NCI-H2196 treated with DMSO at 0.1 percent for 48 hours (cell line): ENCODE results near the gene TSPEAR.
"Not testable (repeated sequence)": the region's sequence is repeated elsewhere in the genome, so short reads cannot be mapped to it uniquely, and the experiment has no call there.

Source experiments
- DNase-seq: peaks from one replicate; lab custom pipeline; 2025; ENCODE audit not compliant: unreplicated experiment; lab: John Stamatoyannopoulos, UW

TSPEAR gene

DNA sequence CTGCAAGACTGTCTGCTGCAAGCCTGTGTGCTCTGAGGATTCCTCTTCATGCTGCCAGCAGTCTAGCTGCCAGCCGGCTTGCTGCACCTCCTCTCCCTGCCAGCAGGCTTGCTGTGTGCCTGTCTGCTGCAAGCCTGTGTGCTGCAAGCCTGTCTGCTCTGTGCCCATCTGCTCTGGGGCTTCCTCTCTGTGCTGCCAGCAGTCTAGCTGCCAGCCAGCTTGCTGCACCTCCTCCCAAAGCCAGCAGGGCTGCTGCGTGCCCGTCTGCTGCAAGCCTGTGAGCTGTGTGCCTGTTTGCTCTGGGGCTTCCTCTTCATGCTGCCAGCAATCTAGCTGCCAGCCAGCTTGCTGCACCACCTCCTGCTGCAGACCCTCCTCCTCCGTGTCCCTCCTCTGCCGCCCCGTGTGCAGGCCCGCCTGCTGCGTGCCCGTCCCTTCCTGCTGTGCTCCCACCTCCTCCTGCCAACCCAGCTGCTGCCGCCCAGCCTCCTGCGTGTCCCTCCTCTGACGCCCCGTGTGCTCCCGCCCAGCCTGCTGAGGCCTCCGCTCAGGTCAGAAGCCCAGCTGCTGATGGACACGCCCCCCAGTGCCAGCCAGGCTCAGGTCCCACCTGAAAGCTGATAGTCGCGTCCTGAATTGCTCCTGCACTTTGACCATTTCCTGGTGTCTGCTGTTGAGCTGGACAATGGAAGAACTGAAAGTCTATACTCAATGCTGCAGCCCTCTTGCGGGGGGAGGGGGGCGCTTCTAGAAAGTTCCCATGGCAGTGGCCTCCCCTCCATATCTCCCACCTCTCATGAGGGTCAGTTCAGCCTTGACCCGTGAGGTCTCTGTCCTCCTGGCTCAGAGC, 136.7 kb downstream of the TSPEAR start:
- DNase-seq: no peak

DNA sequence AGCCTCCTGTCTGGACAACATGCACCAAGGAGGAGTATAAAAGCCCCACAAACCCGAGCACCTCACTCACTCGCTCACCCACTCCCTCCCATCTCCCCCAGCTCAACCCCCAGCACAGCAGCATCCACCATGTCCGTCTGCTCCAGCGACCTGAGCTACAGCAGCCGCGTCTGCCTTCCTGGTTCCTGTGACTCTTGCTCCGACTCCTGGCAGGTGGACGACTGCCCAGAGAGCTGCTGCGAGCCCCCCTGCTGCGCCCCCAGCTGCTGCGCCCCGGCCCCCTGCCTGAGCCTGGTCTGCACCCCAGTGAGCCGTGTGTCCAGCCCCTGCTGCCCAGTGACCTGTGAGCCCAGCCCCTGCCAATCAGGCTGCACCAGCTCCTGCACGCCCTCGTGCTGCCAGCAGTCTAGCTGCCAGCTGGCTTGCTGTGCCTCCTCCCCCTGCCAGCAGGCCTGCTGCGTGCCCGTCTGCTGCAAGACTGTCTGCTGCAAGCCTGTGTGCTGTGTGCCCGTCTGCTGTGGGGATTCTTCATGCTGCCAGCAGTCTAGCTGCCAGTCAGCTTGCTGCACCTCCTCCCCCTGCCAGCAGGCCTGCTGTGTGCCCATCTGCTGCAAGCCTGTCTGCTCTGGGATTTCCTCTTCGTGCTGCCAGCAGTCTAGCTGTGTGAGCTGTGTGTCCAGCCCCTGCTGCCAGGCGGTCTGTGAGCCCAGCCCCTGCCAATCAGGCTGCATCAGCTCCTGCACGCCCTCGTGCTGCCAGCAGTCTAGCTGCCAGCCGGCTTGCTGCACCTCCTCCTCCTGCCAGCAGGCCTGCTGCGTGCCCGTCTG, 137.5 kb downstream of the TSPEAR start, which contains the start of gene KRTAP10-4:
Gene KRTAP10-4 (plus strand): TSS at position 100 of the 827 bp plus-strand sequence. CDS start 30 bp downstream, at position 130.
- not testable (repeated sequence) for DNase-seq

DNA sequence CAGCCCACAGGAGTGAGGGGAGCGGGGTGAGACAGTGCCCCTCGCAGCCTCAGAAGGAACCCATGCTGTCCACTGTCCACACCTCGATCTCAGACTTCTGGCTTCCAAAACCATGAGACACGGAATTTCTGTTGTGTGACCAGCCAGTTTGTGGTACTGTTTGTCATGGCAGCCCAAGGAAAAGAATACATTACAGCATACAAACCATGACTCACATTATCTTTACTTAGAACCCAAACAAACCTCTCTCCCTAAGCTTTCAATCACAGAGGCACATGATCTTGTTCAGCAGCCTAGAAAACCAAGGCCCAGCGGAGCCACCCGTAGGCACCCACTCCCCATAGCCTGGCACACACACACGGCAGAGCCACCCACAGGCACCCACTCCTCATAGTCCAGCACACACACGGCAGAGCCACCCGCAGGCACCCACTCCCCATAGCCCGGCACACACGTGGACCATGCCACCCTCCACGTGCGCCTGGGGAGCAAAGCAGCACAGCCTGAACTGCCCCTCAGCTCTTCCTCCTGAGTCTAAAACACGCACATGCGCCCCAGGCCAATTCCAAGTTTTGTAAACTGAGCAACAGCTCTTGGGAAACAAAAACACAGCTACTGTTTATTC, 138.3 kb downstream of the TSPEAR start:
- no peak for DNase-seq

DNA sequence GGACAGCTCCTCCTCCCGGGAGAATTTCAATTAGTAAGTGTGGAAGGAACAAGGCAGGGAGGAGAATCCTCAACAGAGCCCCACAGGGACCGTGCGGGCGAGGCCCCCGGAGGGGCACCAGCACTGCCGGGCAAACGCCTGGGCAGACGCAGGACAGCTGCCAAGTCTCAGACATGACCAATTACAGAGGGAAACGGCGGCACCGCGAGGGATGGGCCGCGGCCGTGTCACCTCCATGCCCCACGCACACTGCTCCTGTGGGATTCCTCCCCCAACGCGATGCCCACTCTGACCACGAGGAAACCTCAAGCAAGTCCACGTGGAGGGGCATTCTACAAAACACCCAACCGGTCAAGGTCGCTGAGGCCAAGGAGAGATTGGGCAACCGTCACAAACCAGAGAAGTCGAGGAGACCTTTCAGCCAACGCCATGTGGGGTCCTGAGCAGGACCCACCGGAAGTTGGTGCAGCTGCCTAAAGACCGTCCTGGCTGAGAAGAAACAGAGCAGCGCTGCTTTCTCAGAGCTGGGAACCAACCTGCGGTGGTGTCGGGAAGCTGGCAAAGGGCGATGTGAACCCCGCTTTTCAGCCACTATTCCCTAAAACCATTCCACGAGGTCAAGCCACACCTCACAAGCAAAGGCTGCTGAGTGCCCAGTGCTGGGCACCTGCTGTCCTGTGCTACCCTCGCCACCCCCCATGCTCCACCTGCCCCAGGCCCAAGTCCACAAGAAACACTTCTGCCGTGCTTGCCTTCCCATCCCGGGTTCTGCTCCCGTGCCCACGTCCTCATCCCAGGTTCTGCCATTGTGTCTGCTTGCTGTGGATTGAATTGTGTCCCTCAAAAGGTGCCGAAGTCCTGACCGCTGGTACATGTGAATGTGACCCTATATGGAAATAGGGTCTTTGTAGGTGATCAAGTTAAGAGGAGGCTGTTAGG, 139.3 kb downstream of the TSPEAR start:
- no peak for DNase-seq

DNA sequence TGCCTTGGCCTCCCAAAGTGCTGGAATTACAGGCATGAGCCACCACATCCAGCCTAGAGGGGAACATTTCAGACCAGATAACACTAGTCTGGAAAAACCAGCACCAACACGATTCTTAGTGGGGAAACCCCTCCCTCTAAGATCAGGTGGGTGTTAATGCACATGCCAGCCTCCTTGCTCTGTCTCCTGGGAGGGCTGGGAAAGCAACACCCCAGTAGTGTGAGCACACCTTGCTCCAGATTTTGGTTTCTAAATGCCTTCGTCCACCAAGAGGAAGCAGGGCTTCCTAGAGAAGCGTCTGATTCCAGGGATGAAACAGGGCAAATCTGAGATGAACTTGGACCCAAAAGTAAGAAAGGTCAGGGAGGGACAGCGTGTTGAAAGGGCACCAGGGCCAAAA, 140.1 kb downstream of the TSPEAR start:
- no peak for DNase-seq

DNA sequence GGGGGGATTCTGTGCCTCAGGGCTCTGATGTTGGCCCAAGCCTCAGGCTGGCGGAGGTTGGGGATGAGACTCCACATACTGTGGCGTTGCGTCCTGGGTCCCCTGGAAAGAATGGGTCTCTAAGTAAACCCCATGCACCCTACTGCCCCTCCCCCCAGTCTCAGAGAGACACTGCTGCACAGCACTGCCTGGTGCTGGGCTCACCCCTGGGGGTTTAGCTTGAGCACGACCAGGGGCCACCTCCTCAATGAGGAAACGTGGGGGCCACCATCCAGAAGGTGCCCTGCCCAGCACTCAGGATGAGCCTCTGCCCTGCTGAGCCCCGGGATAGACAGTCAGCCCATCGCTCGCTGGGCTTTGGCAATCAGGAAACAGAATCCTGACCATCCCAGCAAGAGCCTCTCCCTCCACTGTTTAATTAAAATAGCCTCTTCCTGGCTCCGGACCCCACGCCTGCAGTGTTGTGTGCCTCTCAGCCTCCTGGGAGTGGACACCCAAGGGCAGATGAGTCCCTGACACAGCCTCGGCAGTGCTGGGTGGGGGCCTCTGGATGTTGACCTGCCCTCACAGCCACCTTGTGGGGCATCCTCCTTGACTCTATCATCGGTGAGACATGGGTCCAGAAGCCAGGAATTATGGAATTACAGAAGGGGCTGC, 141.4 kb downstream of the TSPEAR start:
- DNase-seq: no peak

DNA sequence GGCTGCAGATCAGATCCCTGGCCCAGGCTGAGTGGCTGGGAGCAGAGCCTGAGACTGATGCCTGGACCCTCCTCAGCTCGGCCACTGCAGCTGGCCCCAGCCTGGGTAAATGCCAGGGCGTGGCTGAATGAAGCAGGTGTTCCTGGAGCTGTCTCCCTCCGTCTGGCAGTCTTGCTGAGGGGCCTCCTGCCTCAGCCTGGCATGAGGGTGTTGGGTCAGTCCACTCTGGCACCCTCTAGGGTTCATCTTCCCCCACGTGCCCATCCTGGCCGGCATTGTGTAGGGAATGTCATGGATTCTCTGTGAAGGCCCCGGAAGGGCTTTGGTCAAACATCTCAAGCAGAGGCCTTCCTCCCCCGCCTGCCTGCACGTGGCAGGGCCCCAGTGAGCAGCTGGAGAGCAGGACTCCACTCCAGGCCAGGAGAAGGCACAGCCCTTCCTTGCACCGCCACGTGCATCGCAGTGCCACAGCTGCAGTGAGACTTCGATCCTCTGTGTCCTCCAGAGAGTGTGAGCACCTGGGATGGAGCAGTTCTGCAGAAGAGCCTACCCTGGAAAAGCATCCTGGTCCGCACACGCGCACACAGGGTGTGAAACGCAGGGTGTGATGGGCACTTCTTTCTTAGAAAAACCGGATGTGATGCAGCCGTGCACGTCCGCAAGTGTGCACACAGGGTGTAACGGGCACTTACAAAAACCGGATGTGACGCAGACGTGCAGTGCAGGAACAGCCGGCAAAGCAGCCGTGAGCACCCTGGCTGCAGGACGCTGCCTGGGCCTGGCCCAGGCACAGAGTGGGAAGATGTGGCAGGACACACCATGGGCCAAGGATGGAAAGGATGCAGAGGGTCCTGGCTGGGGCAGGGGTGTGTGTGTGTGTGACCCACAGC, 142.5 kb downstream of the TSPEAR start:
- no peak for DNase-seq

DNA sequence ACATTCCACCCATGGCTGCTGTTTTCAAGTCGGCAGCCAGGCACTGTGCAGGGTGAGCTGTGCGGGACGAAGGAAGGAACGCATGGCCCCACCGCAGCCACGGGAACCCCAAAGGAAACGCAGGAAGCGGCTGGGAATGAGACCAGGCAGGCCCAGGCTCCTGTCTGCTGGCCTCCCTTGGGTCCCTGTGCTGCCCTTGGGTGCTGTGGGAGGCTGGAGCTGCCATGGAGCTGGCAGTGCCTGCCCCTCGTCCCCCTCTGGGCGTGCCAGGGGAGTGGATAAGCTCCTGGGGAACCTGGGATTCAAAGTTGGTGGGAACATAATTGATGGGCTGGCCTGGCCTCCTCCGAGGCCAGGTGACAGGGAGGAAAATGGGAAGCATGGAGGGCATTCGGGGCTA, 143.1 kb downstream of the TSPEAR start:
- no peak for DNase-seq

DNA sequence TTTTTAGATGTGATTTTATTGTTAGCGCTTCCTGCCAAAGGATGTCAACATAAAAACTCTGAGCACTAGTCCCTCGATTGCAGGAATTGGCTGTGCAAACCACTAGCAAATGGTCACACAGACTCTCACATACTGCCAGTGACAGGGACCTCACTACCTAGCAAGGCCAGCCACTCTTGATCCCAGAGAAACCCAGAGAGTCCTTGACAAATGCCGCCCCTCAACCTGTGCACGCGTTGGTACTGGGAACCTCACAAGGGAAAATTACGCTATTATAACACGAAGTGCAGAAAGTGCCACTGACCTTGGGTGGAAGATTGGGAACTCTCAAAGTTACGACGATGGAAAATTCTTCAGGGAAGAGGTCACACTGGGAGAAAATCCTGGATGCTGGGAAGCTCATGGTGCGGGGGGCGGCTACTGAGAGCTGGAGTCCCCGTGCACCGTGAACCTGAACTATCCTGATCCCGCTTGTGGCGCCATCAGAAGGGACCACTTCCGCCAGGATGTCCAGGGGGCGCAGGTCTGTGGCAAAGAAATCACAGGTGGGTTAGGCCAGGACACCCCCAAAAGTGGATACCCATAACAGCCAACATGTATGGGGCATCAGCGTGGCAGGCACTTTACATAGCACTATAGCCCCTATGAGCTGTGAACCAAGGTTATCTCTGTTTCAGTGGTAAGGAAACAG, 143.7 kb downstream of the TSPEAR start:
- DNase-seq: no peak

DNA sequence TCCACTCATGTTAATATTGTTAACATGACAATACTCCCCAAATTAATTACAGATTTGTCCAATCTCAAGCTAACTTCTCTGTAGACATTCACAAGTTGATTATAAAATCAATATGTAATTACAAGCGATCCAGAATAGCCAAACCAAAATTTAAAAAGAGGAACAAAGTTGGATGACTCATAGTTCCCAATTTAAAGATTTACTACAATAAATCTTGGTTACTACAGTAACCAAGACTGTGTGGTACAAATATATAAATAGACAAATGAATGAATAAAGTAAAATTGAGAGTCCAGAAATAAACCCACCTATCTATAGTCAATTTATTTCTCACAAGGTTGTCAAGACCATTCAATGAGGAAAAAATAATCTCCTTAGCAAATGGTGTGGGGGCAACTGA, 145.0 kb downstream of the TSPEAR start:
- no peak for DNase-seq

DNA sequence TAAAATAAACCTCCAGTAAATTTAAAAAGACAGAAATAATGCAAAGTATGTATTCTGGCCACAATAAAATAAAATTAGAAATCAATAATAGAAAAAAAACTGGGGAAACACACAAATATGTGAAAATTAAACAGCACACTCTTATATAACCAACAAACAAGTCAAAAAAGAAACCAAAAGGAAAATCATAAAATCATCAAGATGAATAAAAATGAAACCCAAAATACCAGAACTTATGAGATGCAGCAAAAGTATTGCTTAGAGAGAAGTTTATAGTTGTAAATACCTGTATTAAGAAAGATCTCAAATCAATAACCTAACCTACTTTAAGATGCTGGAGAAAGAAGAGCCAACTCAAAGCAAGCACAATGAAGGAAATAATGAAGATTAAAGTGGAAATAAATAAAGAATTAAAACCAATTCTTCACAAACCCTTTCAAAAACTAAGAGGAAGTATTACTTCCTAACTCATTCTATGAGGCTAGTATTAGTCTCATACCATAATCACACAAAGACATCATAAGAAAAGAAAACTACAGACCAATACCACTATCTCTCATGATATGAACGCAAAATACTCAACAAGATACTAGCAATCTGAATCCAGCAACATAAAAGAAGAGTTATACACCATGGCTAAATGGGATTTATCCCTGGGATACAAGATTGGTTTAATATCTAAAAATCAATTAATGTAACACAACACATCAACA, 146.3 kb downstream of the TSPEAR start:
- DNase-seq: no peak

DNA sequence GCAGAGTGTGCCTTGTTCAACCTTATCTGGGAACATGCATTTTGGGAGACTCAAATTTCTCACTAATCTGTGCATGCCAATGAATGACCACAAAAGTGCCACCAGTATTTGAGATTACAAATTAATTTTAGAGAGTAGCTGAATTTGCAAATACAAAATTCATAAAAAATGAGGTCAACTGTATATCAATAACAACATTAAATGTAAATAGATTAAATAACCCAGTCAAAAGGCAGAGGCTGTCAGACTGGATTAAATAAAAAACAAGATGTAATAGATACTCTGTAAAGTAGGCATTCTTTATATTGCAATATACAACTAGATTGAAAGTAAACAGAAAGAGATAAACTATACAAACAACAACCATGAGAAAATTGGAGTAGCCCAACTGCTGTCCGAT, 147.3 kb downstream of the TSPEAR start:
- DNase-seq: no peak

DNA sequence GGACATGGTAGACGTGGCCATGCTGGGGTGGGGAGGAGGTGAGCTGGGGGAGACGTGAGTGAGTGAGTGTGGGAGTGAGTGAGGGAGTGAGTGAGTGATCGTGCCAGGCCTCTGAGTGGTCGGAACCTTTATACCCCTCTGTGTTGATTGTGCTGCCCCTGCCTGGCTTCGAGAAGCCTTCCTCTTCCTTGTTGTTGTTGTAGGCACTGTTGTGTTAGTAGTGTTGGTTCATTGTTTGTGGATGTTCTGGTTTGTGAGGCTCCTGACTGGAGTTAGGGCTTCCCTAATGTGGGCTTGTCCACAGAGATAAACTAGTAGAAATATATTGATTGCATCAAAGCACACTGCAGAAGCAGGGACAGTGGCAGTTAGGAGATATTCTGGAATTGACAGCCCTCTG, 152.7 kb downstream of the TSPEAR start, which contains the start of gene KRTAP10-3:
Gene KRTAP10-3 (minus strand): TSS at position 101 of the 400 bp plus-strand sequence. CDS start 80 bp downstream, at position 21.
- no peak for DNase-seq

DNA sequence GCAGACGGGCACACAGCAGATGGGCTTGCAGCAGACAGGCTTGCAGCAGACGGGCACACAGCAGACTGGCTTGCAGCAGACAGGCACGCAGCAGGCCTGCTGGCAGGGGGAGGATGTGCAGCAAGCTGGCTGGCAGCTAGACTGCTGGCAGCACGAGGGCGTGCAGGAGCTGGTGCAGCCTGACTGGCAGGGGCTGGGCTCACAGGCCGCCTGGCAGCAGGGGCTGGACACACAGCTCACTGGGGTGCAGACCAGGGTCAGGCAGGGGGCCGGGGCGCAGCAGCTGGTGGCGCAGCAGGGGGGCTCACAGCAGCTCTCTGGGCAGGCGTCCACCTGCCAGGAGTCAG, 153.1 kb downstream of the TSPEAR start:
- DNase-seq: not testable (repeated sequence)

DNA sequence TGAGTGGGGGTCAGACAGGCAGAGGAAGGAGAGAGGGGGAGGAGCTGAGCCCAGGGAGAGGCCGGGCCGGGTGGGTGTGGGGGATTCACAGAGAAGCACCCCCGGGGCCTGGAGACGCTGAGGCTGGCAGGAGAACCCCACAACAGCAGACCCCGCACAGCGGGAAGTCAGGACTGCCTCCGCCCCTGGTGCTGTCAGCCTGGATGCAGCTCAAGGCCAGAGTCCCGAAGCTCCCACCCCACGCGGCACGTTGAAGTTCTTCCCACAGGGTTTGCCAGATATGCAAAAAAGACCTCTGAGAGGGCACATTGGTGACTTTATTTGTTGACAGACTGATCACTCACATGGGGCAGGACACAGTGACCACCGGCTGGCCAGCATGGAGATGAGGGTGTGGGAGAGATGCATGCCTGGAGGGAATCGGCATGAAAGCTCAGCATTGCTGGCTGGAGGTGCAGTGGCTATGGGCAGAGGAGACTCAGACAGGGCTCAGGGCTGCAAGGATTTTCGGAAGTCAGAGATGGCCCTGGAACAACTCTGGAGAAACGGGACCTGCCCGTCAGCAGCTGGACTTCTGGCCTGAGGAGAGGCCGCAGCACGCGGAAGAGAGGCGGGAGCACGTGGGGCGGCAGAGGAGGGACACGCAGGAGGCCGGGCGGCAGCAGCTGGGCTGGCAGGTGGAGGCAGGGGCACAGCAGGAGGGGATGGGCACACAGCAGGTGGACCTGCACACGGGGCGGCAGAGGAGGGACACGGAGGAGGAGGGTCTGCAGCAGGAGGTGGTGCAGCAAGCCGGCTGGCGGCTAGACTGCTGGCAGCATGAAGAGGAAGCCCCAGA, 153.7 kb downstream of the TSPEAR start:
- DNase-seq: no peak

DNA sequence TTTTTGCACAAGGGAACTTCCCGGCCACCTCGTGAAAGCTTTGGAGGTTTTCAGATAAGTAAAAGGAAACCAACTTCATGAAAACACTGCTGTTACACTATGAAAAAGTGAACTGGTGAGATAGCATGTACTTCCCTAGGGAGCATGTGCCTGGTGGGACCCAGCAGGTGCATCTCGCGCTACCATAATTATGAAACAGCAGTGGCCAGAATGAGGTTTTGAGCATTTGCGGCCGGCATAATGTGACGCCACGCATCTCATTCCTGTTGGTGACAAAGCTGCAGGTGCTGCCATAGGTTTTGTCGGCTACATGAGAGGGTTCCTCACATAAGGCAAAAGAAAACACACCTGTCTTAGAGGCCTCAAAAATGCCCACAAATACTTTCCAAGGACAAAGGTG, 154.5 kb downstream of the TSPEAR start:
- DNase-seq: no peak
